ENCODE data around the gene PCYT2.
A peak's percentile ranks its signal among the peaks of the same experiment; 100 is the strongest.

The PCYT2 gene

DNA sequence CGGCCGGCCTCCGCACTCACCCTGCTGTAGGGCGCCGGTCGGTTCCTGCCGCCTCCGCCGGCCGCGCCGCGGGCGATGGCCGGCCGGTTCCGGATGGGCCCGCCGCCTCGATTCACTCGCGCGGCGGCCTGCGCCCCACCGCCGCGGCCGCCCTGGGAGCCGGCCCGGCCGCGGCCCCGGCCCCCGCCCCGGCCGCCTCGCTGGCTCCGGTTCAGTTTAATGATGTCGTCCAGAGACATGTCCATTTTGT is 20.0 kb downstream of the PCYT2 start:
- Histone ChIP-seq H3K4me1 (ENCODE audit: control insufficient read depth, insufficient read depth, low read length) (peaks cover 2% of the 10 kb centered on the region; the same call in 1 of the 2 replicates), H3K27ac (ENCODE audit: low read length) (no peak overlapping the region), H3K36me3 (ENCODE audit: control insufficient read depth, insufficient read depth, low read length) (peaks cover 32% of the 10 kb centered on the region), H3K4me3 (ENCODE audit: low read length) (peak overlapping the region; percentile 88), H3K27me3 (ENCODE audit: control insufficient read depth, insufficient read depth, low read length) (no peaks in the 10 kb centered on the region), H3K9me3 (ENCODE audit: control insufficient read depth, insufficient read depth, low read length) (no peaks in the 10 kb centered on the region)
- no CpG with 5 or more reads among the region's 40 CpGs for WGBS (ENCODE audit: insufficient coverage, insufficient read length)
- DNase-seq (ENCODE audit: low read depth, low spot score): no peak

- Histone ChIP-seq H3K9me3 (ENCODE audit: control insufficient read depth, insufficient read depth, low read length) (no peaks in the 10 kb centered on the region), H3K4me3 (ENCODE audit: low read length) (peak overlapping the region; percentile 88), H3K27me3 (ENCODE audit: control insufficient read depth, insufficient read depth, low read length) (no peaks in the 10 kb centered on the region), H3K27ac (ENCODE audit: low read length) (no peak overlapping the region), H3K4me1 (ENCODE audit: control insufficient read depth, insufficient read depth, low read length) (peaks cover 2% of the 10 kb centered on the region; the same call in 1 of the 2 replicates), H3K36me3 (ENCODE audit: control insufficient read depth, insufficient read depth, low read length) (peaks cover 32% of the 10 kb centered on the region)
- no CpG with 5 or more reads among the region's 69 CpGs for WGBS (ENCODE audit: insufficient coverage, insufficient read length)
- no peak for DNase-seq (ENCODE audit: low read depth, low spot score)
Observed at GRCh38 chr17:81890447-81891302, 20.5 kb downstream of the PCYT2 start.

- WGBS (ENCODE audit: insufficient coverage, insufficient read length): no CpG with 5 or more reads among the region's 9 CpGs
- H3K4me1 ChIP-seq (ENCODE audit: control insufficient read depth, insufficient read depth, low read length): peaks cover 2% of the 10 kb centered on the region; the same call in 1 of the 2 replicates
- peaks cover 32% of the 10 kb centered on the region for H3K36me3 ChIP-seq (ENCODE audit: control insufficient read depth, insufficient read depth, low read length)
- no peak overlapping the region for H3K4me3 ChIP-seq (ENCODE audit: low read length)
- no peak for DNase-seq (ENCODE audit: low read depth, low spot score)
- H3K27ac ChIP-seq (ENCODE audit: low read length): no peak overlapping the region
- H3K9me3 ChIP-seq (ENCODE audit: control insufficient read depth, insufficient read depth, low read length): no peaks in the 10 kb centered on the region
- no peaks in the 10 kb centered on the region for H3K27me3 ChIP-seq (ENCODE audit: control insufficient read depth, insufficient read depth, low read length)
Observed at GRCh38 chr17:81889602-81890001, 21.6 kb downstream of the PCYT2 start.

DNA sequence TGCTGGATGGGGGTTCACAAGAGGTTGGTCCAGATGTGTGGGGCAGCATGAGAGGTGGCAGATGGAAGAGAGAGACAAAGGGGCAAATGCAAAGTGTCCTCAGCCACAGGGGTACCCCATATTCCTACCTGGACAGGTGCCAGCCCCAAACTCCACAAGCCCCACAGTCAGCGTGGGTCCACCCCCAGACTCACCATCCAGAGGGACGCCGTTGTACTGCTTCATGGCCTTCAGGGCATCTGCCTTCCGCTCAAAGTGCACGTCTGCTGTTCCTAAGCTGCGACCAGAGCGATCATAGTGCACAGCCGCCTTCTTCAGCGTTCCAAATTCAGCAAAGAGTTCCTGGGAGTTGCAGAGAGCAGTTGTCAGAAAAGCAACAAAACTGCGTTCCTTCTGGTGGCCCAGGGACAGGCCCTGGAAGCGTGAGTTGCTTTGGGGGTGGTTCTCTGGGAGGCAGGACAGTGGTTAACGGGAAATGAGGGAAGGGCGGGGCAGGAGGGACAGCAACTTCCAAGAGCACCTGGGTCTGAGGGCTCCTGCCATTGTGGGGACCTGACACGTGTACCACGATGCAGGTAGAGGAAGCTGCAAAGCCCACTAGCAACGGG is 22.1 kb downstream of the PCYT2 start:
- no CpG with 5 or more reads among the region's 16 CpGs for WGBS (ENCODE audit: insufficient coverage, insufficient read length)
- peaks cover 28% of the 10 kb centered on the region for H3K36me3 ChIP-seq (ENCODE audit: control insufficient read depth, insufficient read depth, low read length)
- no peak overlapping the region for H3K4me3 ChIP-seq (ENCODE audit: low read length)
- no peaks in the 10 kb centered on the region for H3K27me3 ChIP-seq (ENCODE audit: control insufficient read depth, insufficient read depth, low read length)
- H3K4me1 ChIP-seq (ENCODE audit: control insufficient read depth, insufficient read depth, low read length): peaks cover 2% of the 10 kb centered on the region; the same call in 1 of the 2 replicates
- no peaks in the 10 kb centered on the region for H3K9me3 ChIP-seq (ENCODE audit: control insufficient read depth, insufficient read depth, low read length)
- no peak overlapping the region for H3K27ac ChIP-seq (ENCODE audit: low read length)
- no peak for DNase-seq (ENCODE audit: low read depth, low spot score)

DNA sequence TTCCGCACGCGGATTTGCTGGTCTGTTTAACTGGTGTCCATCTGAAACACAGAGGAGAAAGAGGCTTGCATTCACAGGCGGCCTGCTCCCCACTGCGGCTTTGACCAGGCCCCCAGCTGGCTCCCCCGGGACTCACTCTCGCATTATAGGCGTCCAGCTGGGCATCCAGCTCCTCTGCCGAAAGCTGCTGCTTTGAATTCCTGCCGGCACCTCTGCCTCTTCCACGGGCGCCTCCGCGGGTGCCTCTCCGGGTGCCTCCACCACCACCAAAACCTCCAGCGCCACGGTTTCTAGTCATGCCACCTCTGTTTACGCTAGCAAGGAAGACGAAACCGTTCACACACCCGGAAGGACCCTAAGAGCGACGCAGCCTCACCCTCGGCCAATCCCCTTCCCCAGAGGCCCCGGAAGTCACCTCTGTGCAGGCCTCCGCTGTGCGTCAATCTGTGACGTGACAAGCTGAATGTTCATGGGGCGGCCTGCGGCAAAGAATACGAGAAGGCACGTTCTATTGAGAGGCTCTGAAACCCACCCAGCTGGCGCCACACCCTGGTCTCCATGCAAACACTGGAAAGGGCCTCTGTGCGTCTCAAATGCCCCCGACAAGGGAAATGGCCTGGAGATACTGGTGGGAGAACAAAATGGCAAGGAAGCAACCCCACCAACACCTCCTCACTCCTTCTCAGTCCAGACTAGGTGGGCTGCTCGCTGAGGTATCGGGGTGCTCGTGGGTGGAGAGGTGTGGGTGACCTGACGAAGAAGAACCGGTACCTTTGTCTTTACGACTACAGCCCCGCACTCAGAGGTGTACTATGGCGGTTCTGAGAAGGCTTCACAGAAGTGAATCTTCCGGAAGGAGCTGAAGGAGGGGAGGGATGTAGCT is 22.9 kb downstream of the PCYT2 start:
- no peak overlapping the region for H3K27ac ChIP-seq (ENCODE audit: low read length)
- no CpG with 5 or more reads among the region's 44 CpGs for WGBS (ENCODE audit: insufficient coverage, insufficient read length)
- H3K36me3 ChIP-seq (ENCODE audit: control insufficient read depth, insufficient read depth, low read length): peaks cover 28% of the 10 kb centered on the region

DNA sequence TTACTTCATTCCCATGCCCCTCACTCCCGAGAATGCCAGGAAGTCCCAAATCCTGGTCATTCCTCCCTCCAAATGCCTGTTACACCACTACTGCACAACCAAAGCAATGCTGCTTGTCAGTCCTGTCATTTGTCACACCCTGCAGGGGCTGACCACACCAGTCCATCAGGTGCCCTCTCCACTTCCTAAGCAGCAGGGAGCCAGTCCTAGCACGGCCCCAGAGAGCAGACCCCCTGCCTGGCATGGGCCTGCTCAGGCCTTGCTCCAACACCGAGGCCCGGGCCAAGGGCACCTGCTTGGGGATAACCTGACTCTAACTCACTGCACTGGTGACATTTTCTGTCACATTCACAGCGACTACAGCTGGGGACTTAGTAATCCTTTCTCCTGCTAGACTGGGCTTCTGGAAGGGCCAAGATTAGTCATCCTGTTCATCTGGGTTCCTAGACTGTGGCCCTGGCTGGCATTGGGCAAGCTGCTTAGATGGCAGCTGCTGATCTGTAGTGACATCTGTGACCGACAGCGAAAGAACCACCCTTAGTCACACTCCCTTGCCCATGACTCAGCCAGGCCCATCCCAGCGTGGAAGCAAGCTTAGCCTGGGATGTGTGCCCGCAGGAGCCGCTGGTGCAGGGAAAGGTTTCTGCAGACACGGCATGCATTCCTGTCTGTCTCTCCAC is 25.2 kb downstream of the PCYT2 start:
- Histone ChIP-seq H3K27me3 (ENCODE audit: control insufficient read depth, insufficient read depth, low read length) (no peaks in the 10 kb centered on the region), H3K4me3 (ENCODE audit: low read length) (no peak overlapping the region), H3K27ac (ENCODE audit: low read length) (no peak overlapping the region), H3K4me1 (ENCODE audit: control insufficient read depth, insufficient read depth, low read length) (peaks cover 2% of the 10 kb centered on the region; the same call in 1 of the 2 replicates), H3K9me3 (ENCODE audit: control insufficient read depth, insufficient read depth, low read length) (no peaks in the 10 kb centered on the region), H3K36me3 (ENCODE audit: control insufficient read depth, insufficient read depth, low read length) (peaks cover 28% of the 10 kb centered on the region)
- no peak for DNase-seq (ENCODE audit: low read depth, low spot score)
- no CpG with 5 or more reads among the region's 11 CpGs for WGBS (ENCODE audit: insufficient coverage, insufficient read length)

More for the DNA sequence above, 22.9 kb downstream of the PCYT2 start:
- H3K4me1 ChIP-seq (ENCODE audit: control insufficient read depth, insufficient read depth, low read length): peaks cover 2% of the 10 kb centered on the region; the same call in 1 of the 2 replicates
- no peaks in the 10 kb centered on the region for H3K27me3 ChIP-seq (ENCODE audit: control insufficient read depth, insufficient read depth, low read length)
- no peak overlapping the region for H3K4me3 ChIP-seq (ENCODE audit: low read length)
- no peaks in the 10 kb centered on the region for H3K9me3 ChIP-seq (ENCODE audit: control insufficient read depth, insufficient read depth, low read length)
- DNase-seq (ENCODE audit: low read depth, low spot score): no peak

DNA sequence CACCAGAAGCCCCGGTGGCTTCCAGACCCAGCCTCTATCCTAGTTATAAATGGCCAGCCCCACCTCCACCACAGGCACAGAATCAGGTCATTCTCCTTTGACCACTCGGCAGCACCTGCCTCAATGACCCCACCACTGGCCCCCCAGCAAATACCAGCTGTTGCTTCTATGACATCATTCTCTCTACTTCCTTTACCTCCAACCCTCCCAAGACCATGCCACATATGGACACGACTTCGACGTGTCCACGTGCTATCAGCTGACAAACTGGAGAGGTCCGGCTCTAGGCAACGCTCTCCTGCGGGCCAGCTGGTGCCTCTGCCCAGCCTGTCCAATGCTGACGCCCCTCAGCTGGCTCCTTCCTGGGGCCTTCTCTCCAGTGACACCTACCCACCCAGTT is 25.7 kb downstream of the PCYT2 start:
- Histone ChIP-seq H3K4me1 (ENCODE audit: control insufficient read depth, insufficient read depth, low read length) (peaks cover 2% of the 10 kb centered on the region; the same call in 1 of the 2 replicates), H3K27ac (ENCODE audit: low read length) (no peak overlapping the region), H3K36me3 (ENCODE audit: control insufficient read depth, insufficient read depth, low read length) (peaks cover 28% of the 10 kb centered on the region), H3K27me3 (ENCODE audit: control insufficient read depth, insufficient read depth, low read length) (no peaks in the 10 kb centered on the region), H3K4me3 (ENCODE audit: low read length) (no peak overlapping the region), H3K9me3 (ENCODE audit: control insufficient read depth, insufficient read depth, low read length) (no peaks in the 10 kb centered on the region)
- DNase-seq (ENCODE audit: low read depth, low spot score): no peak
- no CpG with 5 or more reads among the region's 10 CpGs for WGBS (ENCODE audit: insufficient coverage, insufficient read length)

- Histone ChIP-seq H3K4me1 (ENCODE audit: control insufficient read depth, insufficient read depth, low read length) (no peaks in the 10 kb centered on the region), H3K27ac (ENCODE audit: low read length) (no peak overlapping the region), H3K36me3 (ENCODE audit: control insufficient read depth, insufficient read depth, low read length) (peaks cover 28% of the 10 kb centered on the region)
Observed at GRCh38 chr17:81884968-81885367, 26.2 kb downstream of the PCYT2 start.

GRCh38 chr17:81884520-81884919 is 26.7 kb downstream of the PCYT2 start:
- no CpG with 5 or more reads among the region's 11 CpGs for WGBS (ENCODE audit: insufficient coverage, insufficient read length)

More at GRCh38 chr17:81884968-81885367, 26.2 kb downstream of the PCYT2 start:
- H3K4me3 ChIP-seq (ENCODE audit: low read length): no peak overlapping the region
- no peaks in the 10 kb centered on the region for H3K9me3 ChIP-seq (ENCODE audit: control insufficient read depth, insufficient read depth, low read length)
- no peaks in the 10 kb centered on the region for H3K27me3 ChIP-seq (ENCODE audit: control insufficient read depth, insufficient read depth, low read length)
- no CpG with 5 or more reads among the region's 5 CpGs for whole genome bisulfite sequencing (ENCODE audit: insufficient coverage, insufficient read length)
- no peak for DNase-seq (ENCODE audit: low read depth, low spot score)

DNA sequence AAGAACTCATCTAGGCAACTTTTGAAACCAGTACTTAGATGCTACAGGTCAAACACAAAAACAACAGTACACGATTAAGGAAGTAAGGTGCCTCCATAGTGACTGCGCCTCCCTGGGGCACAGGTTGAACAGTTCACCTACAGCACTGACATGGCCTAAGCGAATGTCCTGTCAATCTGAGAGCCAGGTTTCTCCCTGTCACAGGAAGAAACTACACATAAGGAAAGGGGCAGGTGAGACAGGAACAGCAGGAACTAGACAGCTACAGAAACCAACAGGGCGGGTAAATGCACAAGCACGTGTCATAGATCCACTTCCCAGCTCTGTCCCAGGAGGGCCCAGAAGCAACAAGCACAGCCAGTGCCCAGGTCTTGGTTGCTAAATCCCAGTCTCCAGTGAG is 32.1 kb downstream of the PCYT2 start:
- no CpG with 5 or more reads among the region's 5 CpGs for WGBS (ENCODE audit: insufficient coverage, insufficient read length)
- Histone ChIP-seq H3K4me3 (ENCODE audit: low read length) (no peak overlapping the region), H3K27me3 (ENCODE audit: control insufficient read depth, insufficient read depth, low read length) (no peaks in the 10 kb centered on the region), H3K36me3 (ENCODE audit: control insufficient read depth, insufficient read depth, low read length) (0 out of 2 replicates have a peak, but pooled peaks cover 2% of the 10 kb centered on the region), H3K4me1 (ENCODE audit: control insufficient read depth, insufficient read depth, low read length) (no peaks in the 10 kb centered on the region), H3K9me3 (ENCODE audit: control insufficient read depth, insufficient read depth, low read length) (no peaks in the 10 kb centered on the region), H3K27ac (ENCODE audit: low read length) (no peak overlapping the region)
- DNase-seq (ENCODE audit: low read depth, low spot score): no peak

More at GRCh38 chr17:81884520-81884919, 26.7 kb downstream of the PCYT2 start:
- Histone ChIP-seq H3K27me3 (ENCODE audit: control insufficient read depth, insufficient read depth, low read length) (no peaks in the 10 kb centered on the region), H3K4me1 (ENCODE audit: control insufficient read depth, insufficient read depth, low read length) (no peaks in the 10 kb centered on the region), H3K27ac (ENCODE audit: low read length) (no peak overlapping the region), H3K4me3 (ENCODE audit: low read length) (no peak overlapping the region), H3K9me3 (ENCODE audit: control insufficient read depth, insufficient read depth, low read length) (no peaks in the 10 kb centered on the region), H3K36me3 (ENCODE audit: control insufficient read depth, insufficient read depth, low read length) (peaks cover 25% of the 10 kb centered on the region)
- no peak for DNase-seq (ENCODE audit: low read depth, low spot score)
